Suprapubic skin (tissue), 3 donors: ENCODE data around the gene CFLAR.

Source experiments
- CTCF ChIP-seq, 2 donors: fragments of 200-600 bp in 1 of 2; fragments of 450-650 bp in 1 of 2; sonication (generic) in 1 of 2; IDR thresholded peaks; one replicate each; pipeline ENCODE4 v1.5.1; 2016 to 2019; ENCODE audit warnings: antibody characterized with exemption in 2 of 2, mild to moderate bottlenecking in 1 of 2, moderate library complexity in 1 of 2
- EP300 ChIP-seq: sonication (generic); formaldehyde crosslinking; IDR thresholded peaks from one replicate; pipeline ENCODE4 v1.6.1; 2017; ENCODE audit warnings: antibody characterized with exemption
- POLR2A ChIP-seq, 2 donors: fragments of 450-650 bp; IDR thresholded peaks; one replicate each; pipeline ENCODE4 v1.6.1; 2017; ENCODE audit warnings: antibody characterized with exemption in 2 of 2, mild to moderate bottlenecking in 2 of 2, moderate library complexity in 2 of 2

GRCh38 chr2:201157694-201158093 lies 41.7 kb downstream of the CFLAR start:
- TF ChIP-seq POLR2A (IDR thresholded peaks at IDR 0.05) (no peak), CTCF (IDR thresholded peaks at IDR 0.05) (no peak), EP300 (no peak)
